K562 (cell line): Measurements from ENCODE around the gene URGCP.

ENCODE experiments used
- ATF1 ChIP-seq, 2 experiments: fragments of 450-650 bp in 1 of 2; IDR thresholded peaks; 2 replicates each; pipeline ENCODE4 v1.6.1; 2016; ENCODE audit warnings: missing compliant biosample characterization in 1 of 2, missing genetic modification characterization in 1 of 2
- BMI1 ChIP-seq: fragments of 150-350 bp; IDR thresholded peaks from 2 replicates; pipeline ENCODE4 v1.6.1; 2014; ENCODE audit warnings: low read length
- FOSL1 ChIP-seq: fragments of 200-800 bp; sonication (Bioruptor generic); conservative IDR thresholded peaks from 2 replicates; pipeline ENCODE4 v1.6.1; 2016; ENCODE audit warnings: missing genetic modification characterization, missing compliant biosample characterization
- GABPA ChIP-seq: fragments of 200-800 bp; sonication (Bioruptor generic); conservative IDR thresholded peaks from 2 replicates; pipeline ENCODE4 v1.6.1; 2016; ENCODE audit warnings: low read depth, missing genetic modification characterization, missing compliant biosample characterization
- KLF16 ChIP-seq: IDR thresholded peaks from 2 replicates; pipeline ENCODE4 v1.6.1; 2016; ENCODE audit warnings: antibody characterized with exemption
- NCOA2 ChIP-seq, 2 experiments: fragments of 450-650 bp; IDR thresholded peaks; 2 replicates each; pipeline ENCODE4 v1.6.1; 2018; ENCODE audit warnings: mild to moderate bottlenecking in 2 of 2, moderate library complexity in 1 of 2; ENCODE audit not compliant: partially characterized antibody in 2 of 2
- PREB ChIP-seq: sonication (generic); formaldehyde crosslinking; IDR thresholded peaks from 2 replicates; pipeline ENCODE4 v1.8.1; 2023; ENCODE audit warnings: mild to moderate bottlenecking, missing genetic modification reagents
- SOX6 ChIP-seq: fragments of 450-650 bp; IDR thresholded peaks from 2 replicates; pipeline ENCODE4 v1.6.1; 2014; ENCODE audit warnings: mild to moderate bottlenecking
- SPI1 ChIP-seq: IDR thresholded peaks from 2 replicates; pipeline ENCODE4 v1.6.1; 2011; ENCODE audit warnings: low read depth, low read length, control low read depth, borderline replicate concordance
- YY1 ChIP-seq, 3 experiments: IDR thresholded peaks; 2 replicates each; pipeline ENCODE4 v1.6.1; 2011; ENCODE audit warnings: low read length in 2 of 3, mild to moderate bottlenecking in 2 of 3, moderate library complexity in 2 of 3, borderline replicate concordance in 1 of 3, control low read depth in 1 of 3, low read depth in 1 of 3; ENCODE audit not compliant: insufficient read depth in 3 of 3, insufficient replicate concordance in 2 of 3, control insufficient read depth in 1 of 3, insufficient read length in 1 of 3; ENCODE audit errors: extremely low read depth in 1 of 3
- TF ChIP-seq, protein P1 (sequence below), 3 experiments: IDR thresholded peaks in 2 of 3; conservative IDR thresholded peaks in 1 of 3; 2 replicates each; pipeline ENCODE4 v1.5.1; 2011 to 2012; ENCODE audit warnings: low read length in 3 of 3, mild to moderate bottlenecking in 3 of 3, control low read depth in 2 of 3, improper control_type of control experiment in 1 of 3, inconsistent platforms in 1 of 3, low read depth in 1 of 3, mixed read lengths in 1 of 3, moderate library complexity in 1 of 3; ENCODE audit not compliant: insufficient read depth in 2 of 3
- TF ChIP-seq, protein P2 (sequence below), 2 experiments: fragments of 150-350 bp in 1 of 2; IDR thresholded peaks; 2 replicates each; pipeline ENCODE4 v1.6.1; 2012 to 2016; ENCODE audit warnings: low read depth in 2 of 2, low read length in 2 of 2, mild to moderate bottlenecking in 1 of 2, moderate library complexity in 1 of 2
- TF ChIP-seq, protein P3 (sequence below): fragments of 200-600 bp; sonication (generic); IDR thresholded peaks from one replicate; pipeline ENCODE4 v1.6.1; 2012; ENCODE audit warnings: mild to moderate bottlenecking, low read depth, low read length, inconsistent platforms

DNA sequence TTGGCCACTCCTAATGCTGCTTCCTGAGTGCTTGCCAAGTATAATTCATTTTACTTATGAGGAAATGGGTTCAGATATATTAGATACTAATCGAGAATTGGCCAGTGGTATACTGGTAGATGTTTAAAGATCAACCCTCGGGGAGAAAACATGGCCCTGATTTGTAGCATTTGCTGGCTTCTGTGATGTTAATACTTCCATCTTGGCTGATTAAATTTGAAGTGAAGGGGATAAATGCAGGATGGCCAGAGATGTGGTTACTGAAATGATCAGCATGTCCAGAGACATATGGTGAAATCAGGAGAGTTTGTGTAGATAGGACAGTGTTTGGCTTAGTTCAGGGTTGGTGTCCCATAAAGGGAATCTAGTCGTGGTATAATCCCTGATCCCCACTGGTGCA is 31.0 kb upstream of the URGCP start:
- TF ChIP-seq SOX6 (no peak), KLF16 (no peak), NCOA2 (IDR thresholded peaks at IDR 0.05; ENCODE audit: partially characterized antibody in 2 of 2) (no peak), BMI1 (no peak), YY1 (IDR thresholded peaks at IDR 0.05; ENCODE audit: borderline replicate concordance in 1 of 3, control insufficient read depth in 1 of 3, extremely low read depth in 1 of 3, insufficient read depth in 3 of 3, insufficient read length in 1 of 3, insufficient replicate concordance in 2 of 3, low read depth in 1 of 3, low read length in 2 of 3) (no peak), GABPA (tag) (no peak), ATF1 (CRISPR knock-in tag; IDR thresholded peaks at IDR 0.05) (no peak), ATF1 (tag; IDR thresholded peaks at IDR 0.05) (no peak), FOSL1 (tag) (no peak), SPI1 (no peak), PREB (no peak)
- TF ChIP-seq, protein P1, sequence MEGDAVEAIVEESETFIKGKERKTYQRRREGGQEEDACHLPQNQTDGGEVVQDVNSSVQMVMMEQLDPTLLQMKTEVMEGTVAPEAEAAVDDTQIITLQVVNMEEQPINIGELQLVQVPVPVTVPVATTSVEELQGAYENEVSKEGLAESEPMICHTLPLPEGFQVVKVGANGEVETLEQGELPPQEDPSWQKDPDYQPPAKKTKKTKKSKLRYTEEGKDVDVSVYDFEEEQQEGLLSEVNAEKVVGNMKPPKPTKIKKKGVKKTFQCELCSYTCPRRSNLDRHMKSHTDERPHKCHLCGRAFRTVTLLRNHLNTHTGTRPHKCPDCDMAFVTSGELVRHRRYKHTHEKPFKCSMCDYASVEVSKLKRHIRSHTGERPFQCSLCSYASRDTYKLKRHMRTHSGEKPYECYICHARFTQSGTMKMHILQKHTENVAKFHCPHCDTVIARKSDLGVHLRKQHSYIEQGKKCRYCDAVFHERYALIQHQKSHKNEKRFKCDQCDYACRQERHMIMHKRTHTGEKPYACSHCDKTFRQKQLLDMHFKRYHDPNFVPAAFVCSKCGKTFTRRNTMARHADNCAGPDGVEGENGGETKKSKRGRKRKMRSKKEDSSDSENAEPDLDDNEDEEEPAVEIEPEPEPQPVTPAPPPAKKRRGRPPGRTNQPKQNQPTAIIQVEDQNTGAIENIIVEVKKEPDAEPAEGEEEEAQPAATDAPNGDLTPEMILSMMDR (IDR thresholded peaks at IDR 0.05 in 2 of 3, conservative IDR thresholded peaks at IDR 0.05 in 1 of 3; ENCODE audit: insufficient read depth in 2 of 3, low read depth in 1 of 3, low read length in 3 of 3): no peak
- TF ChIP-seq, protein P2, sequence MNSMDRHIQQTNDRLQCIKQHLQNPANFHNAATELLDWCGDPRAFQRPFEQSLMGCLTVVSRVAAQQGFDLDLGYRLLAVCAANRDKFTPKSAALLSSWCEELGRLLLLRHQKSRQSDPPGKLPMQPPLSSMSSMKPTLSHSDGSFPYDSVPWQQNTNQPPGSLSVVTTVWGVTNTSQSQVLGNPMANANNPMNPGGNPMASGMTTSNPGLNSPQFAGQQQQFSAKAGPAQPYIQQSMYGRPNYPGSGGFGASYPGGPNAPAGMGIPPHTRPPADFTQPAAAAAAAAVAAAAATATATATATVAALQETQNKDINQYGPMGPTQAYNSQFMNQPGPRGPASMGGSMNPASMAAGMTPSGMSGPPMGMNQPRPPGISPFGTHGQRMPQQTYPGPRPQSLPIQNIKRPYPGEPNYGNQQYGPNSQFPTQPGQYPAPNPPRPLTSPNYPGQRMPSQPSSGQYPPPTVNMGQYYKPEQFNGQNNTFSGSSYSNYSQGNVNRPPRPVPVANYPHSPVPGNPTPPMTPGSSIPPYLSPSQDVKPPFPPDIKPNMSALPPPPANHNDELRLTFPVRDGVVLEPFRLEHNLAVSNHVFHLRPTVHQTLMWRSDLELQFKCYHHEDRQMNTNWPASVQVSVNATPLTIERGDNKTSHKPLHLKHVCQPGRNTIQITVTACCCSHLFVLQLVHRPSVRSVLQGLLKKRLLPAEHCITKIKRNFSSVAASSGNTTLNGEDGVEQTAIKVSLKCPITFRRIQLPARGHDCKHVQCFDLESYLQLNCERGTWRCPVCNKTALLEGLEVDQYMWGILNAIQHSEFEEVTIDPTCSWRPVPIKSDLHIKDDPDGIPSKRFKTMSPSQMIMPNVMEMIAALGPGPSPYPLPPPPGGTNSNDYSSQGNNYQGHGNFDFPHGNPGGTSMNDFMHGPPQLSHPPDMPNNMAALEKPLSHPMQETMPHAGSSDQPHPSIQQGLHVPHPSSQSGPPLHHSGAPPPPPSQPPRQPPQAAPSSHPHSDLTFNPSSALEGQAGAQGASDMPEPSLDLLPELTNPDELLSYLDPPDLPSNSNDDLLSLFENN (IDR thresholded peaks at IDR 0.05; ENCODE audit: low read depth in 2 of 2, low read length in 2 of 2): no peak
- TF ChIP-seq, protein P3, sequence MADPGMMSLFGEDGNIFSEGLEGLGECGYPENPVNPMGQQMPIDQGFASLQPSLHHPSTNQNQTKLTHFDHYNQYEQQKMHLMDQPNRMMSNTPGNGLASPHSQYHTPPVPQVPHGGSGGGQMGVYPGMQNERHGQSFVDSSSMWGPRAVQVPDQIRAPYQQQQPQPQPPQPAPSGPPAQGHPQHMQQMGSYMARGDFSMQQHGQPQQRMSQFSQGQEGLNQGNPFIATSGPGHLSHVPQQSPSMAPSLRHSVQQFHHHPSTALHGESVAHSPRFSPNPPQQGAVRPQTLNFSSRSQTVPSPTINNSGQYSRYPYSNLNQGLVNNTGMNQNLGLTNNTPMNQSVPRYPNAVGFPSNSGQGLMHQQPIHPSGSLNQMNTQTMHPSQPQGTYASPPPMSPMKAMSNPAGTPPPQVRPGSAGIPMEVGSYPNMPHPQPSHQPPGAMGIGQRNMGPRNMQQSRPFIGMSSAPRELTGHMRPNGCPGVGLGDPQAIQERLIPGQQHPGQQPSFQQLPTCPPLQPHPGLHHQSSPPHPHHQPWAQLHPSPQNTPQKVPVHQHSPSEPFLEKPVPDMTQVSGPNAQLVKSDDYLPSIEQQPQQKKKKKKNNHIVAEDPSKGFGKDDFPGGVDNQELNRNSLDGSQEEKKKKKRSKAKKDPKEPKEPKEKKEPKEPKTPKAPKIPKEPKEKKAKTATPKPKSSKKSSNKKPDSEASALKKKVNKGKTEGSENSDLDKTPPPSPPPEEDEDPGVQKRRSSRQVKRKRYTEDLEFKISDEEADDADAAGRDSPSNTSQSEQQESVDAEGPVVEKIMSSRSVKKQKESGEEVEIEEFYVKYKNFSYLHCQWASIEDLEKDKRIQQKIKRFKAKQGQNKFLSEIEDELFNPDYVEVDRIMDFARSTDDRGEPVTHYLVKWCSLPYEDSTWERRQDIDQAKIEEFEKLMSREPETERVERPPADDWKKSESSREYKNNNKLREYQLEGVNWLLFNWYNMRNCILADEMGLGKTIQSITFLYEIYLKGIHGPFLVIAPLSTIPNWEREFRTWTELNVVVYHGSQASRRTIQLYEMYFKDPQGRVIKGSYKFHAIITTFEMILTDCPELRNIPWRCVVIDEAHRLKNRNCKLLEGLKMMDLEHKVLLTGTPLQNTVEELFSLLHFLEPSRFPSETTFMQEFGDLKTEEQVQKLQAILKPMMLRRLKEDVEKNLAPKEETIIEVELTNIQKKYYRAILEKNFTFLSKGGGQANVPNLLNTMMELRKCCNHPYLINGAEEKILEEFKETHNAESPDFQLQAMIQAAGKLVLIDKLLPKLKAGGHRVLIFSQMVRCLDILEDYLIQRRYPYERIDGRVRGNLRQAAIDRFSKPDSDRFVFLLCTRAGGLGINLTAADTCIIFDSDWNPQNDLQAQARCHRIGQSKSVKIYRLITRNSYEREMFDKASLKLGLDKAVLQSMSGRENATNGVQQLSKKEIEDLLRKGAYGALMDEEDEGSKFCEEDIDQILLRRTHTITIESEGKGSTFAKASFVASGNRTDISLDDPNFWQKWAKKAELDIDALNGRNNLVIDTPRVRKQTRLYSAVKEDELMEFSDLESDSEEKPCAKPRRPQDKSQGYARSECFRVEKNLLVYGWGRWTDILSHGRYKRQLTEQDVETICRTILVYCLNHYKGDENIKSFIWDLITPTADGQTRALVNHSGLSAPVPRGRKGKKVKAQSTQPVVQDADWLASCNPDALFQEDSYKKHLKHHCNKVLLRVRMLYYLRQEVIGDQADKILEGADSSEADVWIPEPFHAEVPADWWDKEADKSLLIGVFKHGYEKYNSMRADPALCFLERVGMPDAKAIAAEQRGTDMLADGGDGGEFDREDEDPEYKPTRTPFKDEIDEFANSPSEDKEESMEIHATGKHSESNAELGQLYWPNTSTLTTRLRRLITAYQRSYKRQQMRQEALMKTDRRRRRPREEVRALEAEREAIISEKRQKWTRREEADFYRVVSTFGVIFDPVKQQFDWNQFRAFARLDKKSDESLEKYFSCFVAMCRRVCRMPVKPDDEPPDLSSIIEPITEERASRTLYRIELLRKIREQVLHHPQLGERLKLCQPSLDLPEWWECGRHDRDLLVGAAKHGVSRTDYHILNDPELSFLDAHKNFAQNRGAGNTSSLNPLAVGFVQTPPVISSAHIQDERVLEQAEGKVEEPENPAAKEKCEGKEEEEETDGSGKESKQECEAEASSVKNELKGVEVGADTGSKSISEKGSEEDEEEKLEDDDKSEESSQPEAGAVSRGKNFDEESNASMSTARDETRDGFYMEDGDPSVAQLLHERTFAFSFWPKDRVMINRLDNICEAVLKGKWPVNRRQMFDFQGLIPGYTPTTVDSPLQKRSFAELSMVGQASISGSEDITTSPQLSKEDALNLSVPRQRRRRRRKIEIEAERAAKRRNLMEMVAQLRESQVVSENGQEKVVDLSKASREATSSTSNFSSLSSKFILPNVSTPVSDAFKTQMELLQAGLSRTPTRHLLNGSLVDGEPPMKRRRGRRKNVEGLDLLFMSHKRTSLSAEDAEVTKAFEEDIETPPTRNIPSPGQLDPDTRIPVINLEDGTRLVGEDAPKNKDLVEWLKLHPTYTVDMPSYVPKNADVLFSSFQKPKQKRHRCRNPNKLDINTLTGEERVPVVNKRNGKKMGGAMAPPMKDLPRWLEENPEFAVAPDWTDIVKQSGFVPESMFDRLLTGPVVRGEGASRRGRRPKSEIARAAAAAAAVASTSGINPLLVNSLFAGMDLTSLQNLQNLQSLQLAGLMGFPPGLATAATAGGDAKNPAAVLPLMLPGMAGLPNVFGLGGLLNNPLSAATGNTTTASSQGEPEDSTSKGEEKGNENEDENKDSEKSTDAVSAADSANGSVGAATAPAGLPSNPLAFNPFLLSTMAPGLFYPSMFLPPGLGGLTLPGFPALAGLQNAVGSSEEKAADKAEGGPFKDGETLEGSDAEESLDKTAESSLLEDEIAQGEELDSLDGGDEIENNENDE: no peak
